T-cell (primary cell): ENCODE measurements around the gene SLC38A10. TPM values are rescaled to one million over a fixed set of nuclear protein-coding genes. Genes with fewer than 3 reads are reported as not detected.
A peak's percentile ranks its signal among the peaks of the same experiment; 100 is the strongest.

Experiments used
- ATAC-seq, 4 experiments: fragments of 200-7000 bp in 3 of 4; fragments of 150-1000 bp in 1 of 4; cut with Tn5 transposase; replicated peaks in 1 of 4; 1 replicate in 3 of 4; 2 replicates in 1 of 4; pipeline ENCODE4 v1.10.0; 2021; ENCODE audit warnings: moderate library complexity in 3 of 4, mild to moderate bottlenecking in 2 of 4, moderate number of reproducible peaks in 1 of 4
- CTCF ChIA-PET, 2 donors: fragments of 300-600 bp; sonication (Branson Sonifier 250); formaldehyde crosslinking; loops; one replicate each; lab custom pipeline; 2022; ENCODE audit warnings: antibody characterized with exemption in 2 of 2; lab: Charles Lee
- POLR2A ChIA-PET, 2 donors: fragments of 300-600 bp; sonication (Branson Sonifier 250); formaldehyde crosslinking; loops; one replicate each; lab custom pipeline; 2022; ENCODE audit warnings: antibody characterized with exemption in 2 of 2; lab: Charles Lee
- DNase-seq, 35 experiments: peaks; one replicate each; pipeline versions ENCODE4 v3.0.0 to v3.0.0-alpha.2; 2013 to 2023
- H3K27ac ChIP-seq: one replicate; pipeline ENCODE4 v1.5.1; 2013; ENCODE audit warnings: low read length
- H3K27me3 ChIP-seq, 2 experiments: replicated peaks in 1 of 2; 1 replicate in 1 of 2; 2 replicates in 1 of 2; pipeline versions ENCODE4 v1.6.1 to v1.7.0; 2013; ENCODE audit warnings: low read length in 1 of 2, mixed read lengths in 1 of 2; ENCODE audit not compliant: control insufficient read depth in 2 of 2, insufficient read depth in 2 of 2; ENCODE audit errors: extremely low read depth in 1 of 2
- H3K36me3 ChIP-seq, 2 donors: 1 replicate in 1 of 2; 2 replicates in 1 of 2; pipeline versions ENCODE4 v1.6.1 to v1.7.0; 2013; ENCODE audit warnings: low read length in 1 of 2; ENCODE audit not compliant: control insufficient read depth in 2 of 2, insufficient read depth in 1 of 2; ENCODE audit errors: extremely low read depth in 1 of 2
- H3K4me1 ChIP-seq, 2 experiments: 1 replicate in 1 of 2; 2 replicates in 1 of 2; pipeline versions ENCODE4 v1.6.1 to v1.7.0; 2013; ENCODE audit warnings: low read length in 2 of 2, mixed read lengths in 1 of 2; ENCODE audit not compliant: insufficient read depth in 2 of 2, control insufficient read depth in 1 of 2; ENCODE audit errors: extremely low read depth in 1 of 2
- H3K4me3 ChIP-seq, 2 donors: 1 replicate in 1 of 2; 2 replicates in 1 of 2; pipeline versions ENCODE4 v1.5.1 to v1.7.0; 2013; ENCODE audit warnings: mild to moderate bottlenecking in 2 of 2, low read length in 1 of 2, moderate library complexity in 1 of 2; ENCODE audit not compliant: control insufficient read depth in 1 of 2; ENCODE audit errors: extremely low read depth in 1 of 2
- H3K9me3 ChIP-seq: 2 replicates; pipeline ENCODE4 v1.7.0; 2013
- H3K27ac Mint-ChIP-seq, 2 donors: one replicate each; pipeline ENCODE4 v1.8.0; 2020 to 2021; ENCODE audit warnings: mild to moderate bottlenecking in 2 of 2, mixed read lengths in 2 of 2
- H3K27me3 Mint-ChIP-seq, 2 donors: one replicate each; pipeline ENCODE4 v1.8.0; 2021 to 2022; ENCODE audit warnings: mixed read lengths in 2 of 2
- H3K36me3 Mint-ChIP-seq: one replicate; pipeline ENCODE4 v1.8.0; 2021; ENCODE audit warnings: mixed read lengths
- H3K4me1 Mint-ChIP-seq, 3 donors: one replicate each; pipeline ENCODE4 v1.8.0; 2020 to 2022; ENCODE audit warnings: mixed read lengths in 3 of 3, mild to moderate bottlenecking in 1 of 3
- H3K4me3 Mint-ChIP-seq, 3 donors: one replicate each; pipeline ENCODE4 v1.8.0; 2020 to 2022; ENCODE audit warnings: mild to moderate bottlenecking in 3 of 3, mixed read lengths in 3 of 3, moderate library complexity in 3 of 3
- H3K9me3 Mint-ChIP-seq, 3 donors: one replicate each; pipeline ENCODE4 v1.8.0; 2020 to 2022; ENCODE audit warnings: mixed read lengths in 3 of 3
- WGBS: methylation state at CpG from one replicate; pipeline ENCODE4 v1.1.5; 2013; ENCODE audit warnings: missing lambda C conversion rate; ENCODE audit not compliant: insufficient coverage; 5-methylcytosine and 5-hydroxymethylcytosine counted together
- total RNA-seq, 35 experiments: library from RNA in 6 of 35; stranded (reverse) in 6 of 35; fragments of 120-200 nt in 1 of 35; gene quantifications; one replicate each; pipeline versions ENCODE4 v1.2.1 to v1.2.4 and lab custom pipeline; 2013 to 2026

Gene SLC38A10
- total RNA-seq, 5 donors from 2014 or later (not counting 1 experiment from before 2014, with no cell fraction given), result 52.8 to 95.2 (median 82.3) TPM

DNA sequence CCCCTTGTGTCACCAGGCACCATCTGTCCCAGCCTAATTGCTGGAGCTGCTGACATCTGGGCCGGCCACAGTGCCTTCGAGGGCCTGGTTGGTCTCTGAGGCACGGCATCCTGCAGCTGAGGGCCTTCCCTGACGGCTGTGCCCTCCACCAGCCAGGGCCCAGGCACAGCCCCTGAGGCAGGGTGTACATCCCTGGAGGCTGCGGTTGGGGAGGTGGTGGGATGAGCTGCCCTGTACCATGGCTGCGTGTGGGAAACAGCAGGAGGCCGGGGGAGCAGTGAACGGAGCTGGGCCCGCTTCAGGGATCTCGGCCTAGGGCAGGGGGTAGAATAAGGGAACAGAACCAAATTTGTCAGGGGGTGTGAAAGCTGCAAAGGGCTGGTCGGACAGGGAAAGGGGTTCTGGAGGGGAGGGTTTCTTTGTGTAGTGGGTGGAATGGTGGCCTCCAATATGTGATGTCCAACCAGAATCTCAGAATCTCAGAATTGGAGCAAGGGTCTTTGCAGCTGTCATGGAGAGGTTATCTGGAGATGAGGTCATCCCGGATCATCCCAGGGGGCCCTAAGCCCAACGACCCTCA lies 10.0 kb upstream of the SLC38A10 start:
- POLR2A ChIA-PET, result no interaction called here
- Mint-ChIP-seq H3K36me3 (no peaks in the 10 kb centered on the region), H3K9me3 (no peaks in the 10 kb centered on the region), H3K27me3 (peaks cover 0 to 8% of the 10 kb centered on the region in 2 donors), H3K4me3 (no peak overlapping the region), H3K27ac (no peak overlapping the region), H3K4me1 (peaks cover 0 to 8% (median 6%) of the 10 kb centered on the region in 3 donors)
- 87% methylated on average over 10 of the region's 13 CpGs for WGBS
- no peak for DNase-seq
- Histone ChIP-seq H3K9me3 (no peaks in the 10 kb centered on the region), H3K27ac (no peak overlapping the region), H3K36me3 (no peaks in the 10 kb centered on the region), H3K4me1 (peaks cover 0 to 10% of the 10 kb centered on the region in 2 experiments), H3K4me3 (no peak overlapping the region), H3K27me3 (peaks cover 0 to 53% of the 10 kb centered on the region in 2 experiments)
- CTCF ChIA-PET, result interaction anchor here in 1 of 2 donors (0.6 kb wide), 1 partner anchor 97 kb away, joined by 3 read pairs; no protein-coding TSS in a partner anchor
- ATAC-seq, result no peak

DNA sequence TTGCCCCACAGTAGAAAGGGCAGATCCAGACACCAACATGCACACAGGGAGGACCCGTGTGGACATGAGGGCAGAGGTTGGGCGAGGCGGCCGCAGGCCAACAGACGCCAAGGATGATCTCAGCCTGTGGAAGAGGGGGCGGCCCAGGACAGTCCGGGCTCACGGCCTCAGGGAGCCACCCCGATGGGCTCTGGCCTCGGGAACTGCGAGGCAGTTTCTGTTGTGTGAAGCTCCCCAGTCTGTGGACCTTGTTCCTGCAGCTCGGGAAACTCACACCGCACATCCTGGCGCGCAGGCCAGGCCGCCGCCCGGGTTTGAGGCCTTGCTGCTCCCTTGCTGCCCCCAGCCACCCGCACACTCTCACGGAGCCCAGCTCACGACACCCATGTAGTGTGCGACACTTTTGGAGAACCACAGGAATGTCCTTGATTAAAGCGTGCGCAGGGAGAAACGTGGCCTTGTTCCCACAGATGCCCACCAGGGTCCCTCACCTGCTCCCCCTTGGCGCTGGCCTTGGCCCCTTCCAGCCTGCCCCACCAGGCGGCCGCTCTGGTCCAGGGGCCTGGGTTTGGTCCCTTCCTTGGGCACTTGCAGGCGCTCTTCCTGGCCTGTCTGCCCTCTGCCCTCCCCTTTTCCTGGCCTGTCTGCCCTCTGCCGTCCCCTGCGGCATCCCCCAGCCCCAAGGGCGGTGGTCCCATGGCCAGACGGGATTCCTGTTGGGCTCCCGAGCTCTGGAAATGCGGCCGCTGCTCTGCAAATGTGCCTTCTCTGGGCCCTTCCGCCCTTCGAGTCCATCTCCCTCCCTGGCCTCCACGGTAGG lies 9.3 kb upstream of the SLC38A10 start:
- Mint-ChIP-seq H3K4me1 (peaks cover 0 to 7% (median 6%) of the 10 kb centered on the region in 3 donors), H3K4me3 (no peak overlapping the region), H3K27ac (no peak overlapping the region), H3K36me3 (no peaks in the 10 kb centered on the region), H3K9me3 (no peaks in the 10 kb centered on the region), H3K27me3 (peaks cover 0 to 6% of the 10 kb centered on the region in 2 donors)
- ChIA-PET POLR2A (no interaction called here), CTCF (no interaction called here)
- H3K27ac ChIP-seq, result no peak overlapping the region
- no peaks in the 10 kb centered on the region for H3K36me3 ChIP-seq
- DNase-seq, result no peak
- peaks cover 0 to 46% of the 10 kb centered on the region in 2 experiments for H3K27me3 ChIP-seq
- no peak overlapping the region for H3K4me3 ChIP-seq
- ATAC-seq, result no peak
- 94% methylated on average over 36 of the region's 39 CpGs for WGBS
- peaks cover 0 to 6% of the 10 kb centered on the region in 2 experiments for H3K4me1 ChIP-seq
- no peaks in the 10 kb centered on the region for H3K9me3 ChIP-seq

DNA sequence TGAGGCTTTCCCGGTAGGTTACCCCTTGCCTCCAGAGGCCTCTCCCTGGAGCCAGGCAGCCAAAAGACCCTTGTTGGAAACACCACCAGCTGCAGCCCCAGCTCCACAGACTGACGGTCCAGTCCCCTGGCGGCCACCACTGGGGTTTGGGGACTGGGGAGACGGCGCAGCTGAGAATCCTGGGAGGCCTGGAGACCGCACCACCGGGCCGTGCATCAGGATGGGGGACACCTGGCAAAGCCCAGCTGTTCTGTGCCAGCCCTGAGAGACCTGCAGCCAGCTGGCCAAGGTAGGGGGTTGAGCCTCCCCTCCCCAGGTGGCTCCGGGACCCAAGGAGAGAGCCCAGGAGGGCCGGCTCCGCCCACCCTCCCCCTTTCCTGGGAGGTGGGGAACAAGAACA lies 8.3 kb upstream of the SLC38A10 start:
- H3K27ac ChIP-seq, result no peak overlapping the region
- no peaks in the 10 kb centered on the region for H3K36me3 ChIP-seq
- H3K36me3 Mint-ChIP-seq, result no peaks in the 10 kb centered on the region
- H3K9me3 ChIP-seq, result no peaks in the 10 kb centered on the region
- WGBS, result 100% methylated on average over 7 of the region's 11 CpGs
- H3K4me1 ChIP-seq, result no peaks in the 10 kb centered on the region
- peaks cover 0 to 36% of the 10 kb centered on the region in 2 experiments for H3K27me3 ChIP-seq
- peaks cover 0 to 3% (median 2%) of the 10 kb centered on the region in 3 donors for H3K4me1 Mint-ChIP-seq
- no peak overlapping the region for H3K4me3 Mint-ChIP-seq
- ChIA-PET POLR2A (no interaction called here), CTCF (no interaction called here)
- ATAC-seq (no peak), DNase-seq (no peak)
- no peak overlapping the region for H3K27ac Mint-ChIP-seq
- H3K27me3 Mint-ChIP-seq, result no peaks in the 10 kb centered on the region
- no peaks in the 10 kb centered on the region for H3K9me3 Mint-ChIP-seq
- no peak overlapping the region for H3K4me3 ChIP-seq

DNA sequence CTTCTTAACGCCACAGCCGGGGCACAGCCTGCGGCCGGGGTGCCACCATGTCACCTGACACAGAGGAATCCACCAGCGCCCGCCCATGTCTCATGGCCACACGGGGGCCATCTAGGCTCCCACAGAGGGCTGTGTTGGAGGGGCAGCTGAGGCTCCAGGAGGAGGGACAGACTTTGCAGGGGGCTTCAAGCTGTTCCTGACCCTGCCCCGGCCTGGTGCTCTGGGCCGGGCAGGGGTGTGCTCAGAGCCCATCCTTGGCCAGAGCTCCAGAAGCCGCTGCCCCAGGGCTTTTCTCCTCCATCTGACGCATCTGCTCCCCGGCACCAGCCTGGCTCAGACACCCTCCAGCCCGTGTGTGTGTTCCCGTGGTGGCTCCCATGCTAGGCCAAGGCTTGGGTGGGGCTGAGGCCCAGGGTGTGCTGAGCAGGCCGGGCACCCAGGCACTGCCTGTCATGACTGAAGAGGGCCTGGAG lies 7.8 kb upstream of the SLC38A10 start:
- H3K36me3 Mint-ChIP-seq, result no peaks in the 10 kb centered on the region
- Histone ChIP-seq H3K9me3 (no peaks in the 10 kb centered on the region), H3K36me3 (no peaks in the 10 kb centered on the region), H3K4me1 (no peaks in the 10 kb centered on the region), H3K4me3 (no peak overlapping the region), H3K27ac (no peak overlapping the region), H3K27me3 (peaks cover 0 to 31% of the 10 kb centered on the region in 2 experiments)
- POLR2A ChIA-PET, result no interaction called here
- no peak overlapping the region for H3K27ac Mint-ChIP-seq
- DNase-seq (no peak), ATAC-seq (no peak)
- H3K4me3 Mint-ChIP-seq, result no peak overlapping the region
- H3K9me3 Mint-ChIP-seq, result no peaks in the 10 kb centered on the region
- CTCF ChIA-PET, result no interaction called here
- 81% methylated on average over 15 of the region's 15 CpGs for WGBS
- H3K27me3 Mint-ChIP-seq, result no peaks in the 10 kb centered on the region
- peaks cover 0 to 3% (median 2%) of the 10 kb centered on the region in 3 donors for H3K4me1 Mint-ChIP-seq

DNA sequence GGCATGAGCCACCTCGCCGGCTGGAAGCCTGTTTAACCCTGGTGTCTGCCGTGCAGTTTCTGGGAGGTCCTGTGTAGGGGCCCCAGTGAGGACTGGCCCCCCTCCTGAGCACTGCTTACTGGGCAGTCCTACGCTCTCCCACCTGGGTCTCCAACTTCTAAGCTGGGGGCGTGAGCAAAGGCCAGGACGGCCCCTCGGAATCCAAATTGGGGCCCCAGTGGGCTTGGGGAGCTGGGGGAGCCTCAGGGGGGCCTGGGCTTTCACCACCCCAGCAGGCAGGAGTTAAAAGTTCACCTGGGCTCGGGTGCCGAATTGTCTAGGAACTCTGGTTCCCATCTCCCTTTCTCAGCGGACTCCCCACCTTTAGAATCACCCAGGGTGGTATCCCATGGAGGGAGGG lies 7.2 kb upstream of the SLC38A10 start:
- Mint-ChIP-seq H3K27me3 (no peaks in the 10 kb centered on the region), H3K9me3 (no peaks in the 10 kb centered on the region), H3K27ac (peak overlapping the region in 1 of 2 donors; percentile 31), H3K4me3 (no peak overlapping the region), H3K36me3 (no peaks in the 10 kb centered on the region), H3K4me1 (no peaks in the 10 kb centered on the region)
- no peak overlapping the region for H3K4me3 ChIP-seq
- no peaks in the 10 kb centered on the region for H3K4me1 ChIP-seq
- ChIA-PET CTCF (no interaction called here), POLR2A (no interaction called here)
- H3K27ac ChIP-seq, result no peak overlapping the region
- H3K9me3 ChIP-seq, result no peaks in the 10 kb centered on the region
- H3K36me3 ChIP-seq, result no peaks in the 10 kb centered on the region
- ATAC-seq (no peak), DNase-seq (no peak)
- 87% methylated on average over 7 of the region's 10 CpGs for WGBS
- H3K27me3 ChIP-seq, result peaks cover 0 to 28% of the 10 kb centered on the region in 2 experiments

DNA sequence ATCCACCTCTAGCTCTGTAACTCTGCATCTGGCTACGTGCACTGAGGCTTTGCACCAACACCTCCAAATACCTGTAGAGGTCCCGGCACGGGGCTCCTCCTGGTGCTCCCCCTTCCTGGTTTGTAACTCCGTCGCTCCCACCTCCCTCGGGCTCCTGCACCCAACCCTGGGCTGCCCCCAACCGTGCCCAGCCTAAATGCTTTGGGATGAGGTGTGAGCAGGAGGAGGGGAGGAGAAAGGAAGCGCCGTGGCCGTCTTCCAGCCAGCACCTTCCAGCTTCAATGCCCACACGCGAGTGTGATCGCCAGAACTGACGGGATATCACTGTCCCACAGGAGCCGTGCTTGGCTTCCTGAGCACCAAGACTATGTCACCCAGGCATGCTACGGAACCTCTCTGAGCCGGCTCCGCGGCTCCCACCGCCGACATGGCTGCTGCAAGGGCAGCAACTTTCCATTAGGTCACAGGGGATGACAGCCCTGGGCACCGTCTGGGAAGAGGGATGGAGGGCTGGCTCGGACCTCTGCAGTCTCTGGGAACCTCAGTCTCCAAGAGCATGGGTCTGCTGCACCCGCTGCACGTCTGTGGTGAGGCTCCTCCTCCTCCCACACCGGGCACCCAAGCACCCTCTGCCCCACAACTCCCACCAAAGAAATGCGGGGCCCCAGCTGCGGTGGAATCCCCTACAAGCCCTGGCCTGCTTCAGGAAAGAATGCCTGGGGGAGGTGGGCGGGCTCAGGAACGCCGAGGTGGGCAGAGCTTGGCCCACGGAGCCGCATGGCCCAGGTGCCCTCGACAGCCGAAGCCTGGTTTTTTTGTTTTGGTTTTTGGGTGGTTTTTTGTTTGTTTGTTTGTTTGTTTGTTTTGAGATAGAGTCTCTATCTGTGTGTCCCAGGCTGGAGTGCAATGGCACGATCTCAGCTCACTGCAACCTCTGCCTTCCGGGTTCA lies 6.4 kb upstream of the SLC38A10 start:
- no peak overlapping the region for H3K4me3 ChIP-seq
- Mint-ChIP-seq H3K27ac (no peak overlapping the region), H3K36me3 (no peaks in the 10 kb centered on the region), H3K4me3 (no peak overlapping the region), H3K27me3 (no peaks in the 10 kb centered on the region), H3K4me1 (peaks cover 0 to 5% (median 3%) of the 10 kb centered on the region in 3 donors), H3K9me3 (no peaks in the 10 kb centered on the region)
- no peaks in the 10 kb centered on the region for H3K9me3 ChIP-seq
- peaks cover 0 to under 1% of the 10 kb centered on the region in 2 experiments for H3K4me1 ChIP-seq
- no peak for ATAC-seq
- H3K36me3 ChIP-seq, result no peaks in the 10 kb centered on the region
- WGBS, result 87% methylated on average over 26 of the region's 37 CpGs
- DNase-seq, result no peak
- no peak overlapping the region for H3K27ac ChIP-seq
- peaks cover 0 to 24% of the 10 kb centered on the region in 2 experiments for H3K27me3 ChIP-seq
- CTCF ChIA-PET, result no interaction called here
- POLR2A ChIA-PET, result no interaction called here
